AG09309 (cell line): Measurements from ENCODE around the gene C17orf50.

ENCODE experiments used
- DNase-seq: peaks from one replicate; pipeline ENCODE4 v3.0.0-alpha.2; 2010; ENCODE audit warnings: low read depth
- H3K4me3 ChIP-seq: 2 replicates; pipeline ENCODE4 v1.5.1; 2011; ENCODE audit warnings: mild to moderate bottlenecking, low read depth, low read length, moderate library complexity; ENCODE audit not compliant: control insufficient read depth
- TF ChIP-seq, protein P1 (sequence below): IDR thresholded peaks from 2 replicates; pipeline ENCODE4 v1.5.1; 2011; ENCODE audit warnings: mild to moderate bottlenecking, low read depth, low read length, inconsistent platforms; ENCODE audit not compliant: insufficient read depth, control insufficient read depth; ENCODE audit errors: missing control alignments

Gene C17orf50

DNA sequence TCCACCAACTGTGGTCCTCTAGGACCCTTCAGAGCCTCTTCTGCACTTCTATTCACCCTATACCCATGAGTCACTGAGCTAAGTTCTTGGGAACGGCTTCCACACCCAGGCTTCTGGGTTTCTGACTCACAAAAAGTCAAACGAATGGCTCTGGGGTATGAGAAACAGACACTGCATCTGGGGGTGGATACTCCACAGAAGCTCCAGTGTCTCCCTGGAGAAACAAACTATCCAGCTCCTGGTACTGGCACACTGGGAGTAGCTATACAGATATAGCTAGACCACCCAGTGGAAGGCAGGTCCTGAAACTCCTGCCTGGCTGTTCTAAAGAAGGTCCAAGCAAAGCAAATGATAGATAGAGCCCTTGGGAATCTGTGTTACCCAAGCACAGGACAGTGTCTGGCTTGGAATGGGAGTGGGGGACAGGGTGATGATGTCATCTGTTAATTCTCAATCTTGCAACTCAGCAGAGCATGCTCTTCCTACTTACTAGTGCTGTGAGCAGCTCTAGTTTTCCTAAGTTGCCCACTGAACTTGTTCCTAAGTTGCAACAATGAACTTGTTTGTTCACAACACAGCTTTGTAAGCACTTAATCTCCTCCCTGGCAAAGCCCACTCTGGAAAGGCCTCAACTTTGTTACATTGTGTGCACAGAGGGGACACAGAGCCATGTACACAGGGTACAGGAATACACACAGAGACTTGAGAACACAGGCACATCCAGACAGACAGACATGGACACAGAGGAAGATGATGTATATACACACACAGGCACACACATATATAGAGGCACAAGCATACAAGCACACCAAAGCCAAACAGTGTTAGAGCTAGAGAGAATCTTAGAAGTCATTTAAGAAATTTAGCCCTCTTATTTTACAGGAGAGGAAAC, 28.0 kb downstream of the C17orf50 start:
- DNase-seq, result no peak
- TF ChIP-seq, protein P1, sequence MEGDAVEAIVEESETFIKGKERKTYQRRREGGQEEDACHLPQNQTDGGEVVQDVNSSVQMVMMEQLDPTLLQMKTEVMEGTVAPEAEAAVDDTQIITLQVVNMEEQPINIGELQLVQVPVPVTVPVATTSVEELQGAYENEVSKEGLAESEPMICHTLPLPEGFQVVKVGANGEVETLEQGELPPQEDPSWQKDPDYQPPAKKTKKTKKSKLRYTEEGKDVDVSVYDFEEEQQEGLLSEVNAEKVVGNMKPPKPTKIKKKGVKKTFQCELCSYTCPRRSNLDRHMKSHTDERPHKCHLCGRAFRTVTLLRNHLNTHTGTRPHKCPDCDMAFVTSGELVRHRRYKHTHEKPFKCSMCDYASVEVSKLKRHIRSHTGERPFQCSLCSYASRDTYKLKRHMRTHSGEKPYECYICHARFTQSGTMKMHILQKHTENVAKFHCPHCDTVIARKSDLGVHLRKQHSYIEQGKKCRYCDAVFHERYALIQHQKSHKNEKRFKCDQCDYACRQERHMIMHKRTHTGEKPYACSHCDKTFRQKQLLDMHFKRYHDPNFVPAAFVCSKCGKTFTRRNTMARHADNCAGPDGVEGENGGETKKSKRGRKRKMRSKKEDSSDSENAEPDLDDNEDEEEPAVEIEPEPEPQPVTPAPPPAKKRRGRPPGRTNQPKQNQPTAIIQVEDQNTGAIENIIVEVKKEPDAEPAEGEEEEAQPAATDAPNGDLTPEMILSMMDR, result no peak
- no peak overlapping the region for H3K4me3 ChIP-seq

- DNase-seq, result no peak
- TF ChIP-seq, protein P1, result no peak
- no peak overlapping the region for H3K4me3 ChIP-seq
These were observed 30.2 kb downstream of the C17orf50 start for GRCh38 chr17:35790841-35791240.

- TF ChIP-seq, protein P1, result no peak
- H3K4me3 ChIP-seq, result no peak overlapping the region
- DNase-seq, result no peak
These were observed 31.1 kb downstream of the C17orf50 start for GRCh38 chr17:35791681-35792350.

DNA sequence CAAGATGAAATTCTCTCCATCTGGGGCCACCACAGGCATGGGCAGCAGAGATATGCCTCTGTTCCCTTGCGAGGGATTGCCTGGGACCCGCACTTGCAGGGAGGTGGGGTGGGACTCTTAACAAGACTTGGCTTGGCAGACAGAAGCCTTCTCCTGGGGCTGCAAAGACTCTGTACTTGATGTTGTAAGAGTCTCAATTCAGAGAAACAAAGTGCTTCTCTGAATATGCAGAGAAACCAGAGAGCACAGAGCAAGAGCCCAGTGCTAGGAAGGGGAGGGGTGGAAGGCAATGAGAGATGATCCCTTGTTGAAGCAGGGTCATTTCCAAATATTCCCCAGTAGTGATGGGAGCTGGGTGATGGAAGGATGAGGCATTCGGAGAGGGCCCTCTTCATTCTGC, 32.6 kb downstream of the C17orf50 start:
- no peak for DNase-seq
- H3K4me3 ChIP-seq, result no peak overlapping the region
- TF ChIP-seq, protein P1, result no peak

GRCh38 chr17:35795007-35795870, 34.6 kb downstream of the C17orf50 start, which contains the start of gene MMP28:
Gene MMP28, minus strand, starts transcription at chr17:35795641. Its CDS starts 264 bp downstream, at chr17:35795377.
- H3K4me3 ChIP-seq, result peak within 1 kb of the TSS; percentile 24
- TF ChIP-seq, protein P1, result no peak
- no peak for DNase-seq

DNA sequence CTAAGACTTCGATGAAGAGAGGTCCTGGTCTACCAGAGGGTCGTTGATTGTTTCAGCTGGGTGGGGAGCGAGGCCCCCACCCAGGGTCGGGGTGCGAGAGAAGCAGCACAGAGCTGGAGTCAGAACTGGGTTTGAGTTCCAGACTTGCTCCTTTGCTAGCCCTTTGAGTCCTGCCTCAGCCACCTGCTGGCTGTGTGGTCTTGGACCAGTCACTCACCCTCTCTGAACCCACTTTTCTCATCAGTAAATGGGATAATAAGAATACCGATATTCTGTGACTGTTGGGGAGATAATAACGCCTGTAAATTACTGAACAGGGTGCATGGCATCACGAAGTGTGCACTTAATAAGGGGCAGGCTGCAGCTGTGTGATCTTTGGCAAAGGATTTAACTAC, 35.2 kb downstream of the C17orf50 start:
- DNase-seq, result no peak
- TF ChIP-seq, protein P1, result no peak
- peak overlapping the region; percentile 11; the same call in 1 of the 2 replicates for H3K4me3 ChIP-seq
